GM23338 (cell line): ENCODE measurements around the gene MTRF1L.

Source experiments
- CREB1 ChIP-seq: fragments of 250-450 bp; sonication (Bioruptor Pico); IDR thresholded peaks from 2 replicates; pipeline ENCODE4 v1.5.0; 2020; ENCODE audit warnings: low read depth, mild to moderate bottlenecking, moderate library complexity
- CTCF ChIP-seq, 2 experiments: fragments of 200-600 bp in 1 of 2; sonication (generic) in 1 of 2; conservative IDR thresholded peaks; 2 replicates each; pipeline versions ENCODE4 v1.5.1 to v1.6.1; 2016 to 2017; ENCODE audit warnings: antibody characterized with exemption in 2 of 2, low read depth in 2 of 2, mild to moderate bottlenecking in 2 of 2, moderate library complexity in 1 of 2
- EZH2 ChIP-seq: fragments of 200-600 bp; sonication (generic); IDR thresholded peaks from one replicate; pipeline ENCODE4 v1.8.0; 2017; ENCODE audit warnings: antibody characterized with exemption, mild to moderate bottlenecking, low read depth; ENCODE audit not compliant: unreplicated experiment
- REST ChIP-seq: IDR thresholded peaks from one replicate; pipeline ENCODE4 v1.6.1; 2018; ENCODE audit warnings: antibody characterized with exemption; ENCODE audit not compliant: unreplicated experiment

DNA sequence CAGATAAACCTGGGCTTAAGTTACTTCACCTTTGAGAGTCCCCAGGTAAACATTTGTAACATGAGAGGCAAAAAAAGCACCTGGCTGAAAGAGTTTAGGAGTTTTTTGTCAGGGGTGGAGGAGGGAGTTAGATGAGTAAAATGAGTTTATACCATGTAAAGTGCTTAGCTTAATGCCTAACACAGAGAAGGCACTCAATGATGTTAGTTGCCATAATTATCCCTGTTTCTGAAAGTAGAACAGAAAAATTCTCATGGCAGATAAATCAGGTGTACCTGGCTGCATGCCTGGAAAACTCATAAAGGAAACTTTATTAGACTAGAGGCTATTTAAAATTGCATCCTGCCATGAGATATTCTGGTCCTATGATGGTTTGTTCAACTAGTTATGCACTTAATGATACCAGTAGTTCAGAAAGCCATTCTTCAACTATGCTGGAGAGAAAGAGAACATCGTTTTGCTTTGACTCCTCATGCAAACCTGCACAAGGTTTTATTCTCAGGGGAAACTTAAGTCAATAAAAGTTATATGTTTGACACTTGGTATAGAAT lies 60.1 kb downstream of the MTRF1L start:
- TF ChIP-seq CTCF (conservative IDR thresholded peaks at IDR 0.05; ENCODE audit: low read depth in 2 of 2), result no peak
- no peak for TF ChIP-seq CREB1 (CRISPR knock-in tag)
- no peak for TF ChIP-seq EZH2
- no peak for TF ChIP-seq REST
